ENCODE measurements around the gene PHAX. TPM values are rescaled to one million over a fixed set of nuclear protein-coding genes. Genes with fewer than 3 reads are reported as not detected.

Gene PHAX
- total RNA-seq, 4 donors from 2014 or later, result 57.3 to 83.4 (median 68.2) TPM

DNA sequence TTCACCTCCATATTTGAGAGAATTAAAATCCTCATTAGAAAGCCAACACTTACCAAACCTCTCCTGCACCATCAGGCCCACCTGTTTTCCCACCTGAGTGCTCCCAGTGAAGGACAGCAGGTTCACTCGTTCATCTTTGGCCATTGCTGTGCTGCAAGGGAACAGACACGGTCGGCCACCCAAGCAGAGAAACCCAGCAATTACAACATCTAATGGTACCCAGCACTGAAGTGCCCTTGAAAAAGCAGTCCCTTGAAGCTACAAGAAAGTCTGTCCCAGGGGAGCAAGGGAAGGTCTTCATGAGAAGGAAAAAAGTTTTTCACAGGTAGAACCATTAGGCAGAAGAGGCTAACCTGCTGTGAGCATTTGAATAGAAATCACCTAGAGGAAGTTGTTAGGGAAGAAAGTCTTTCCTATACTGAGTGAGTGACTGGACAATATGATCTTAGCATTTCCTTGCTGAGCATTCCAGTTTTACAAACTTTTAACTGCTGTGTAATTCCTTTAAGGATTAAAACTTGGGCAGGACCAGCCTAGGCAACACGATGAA, 32.5 kb upstream of the PHAX start:
- H3K9me3 ChIP-seq, result no peaks in the 10 kb centered on the region
- WGBS, 2 donors (ENCODE audit: low coverage in 1 of 2), result 92 to 100% methylated on average over 2 to 3 of the region's 4 CpGs
- H3K36me3 ChIP-seq, result peaks cover 3 to 86% of the 10 kb centered on the region in 2 donors
- TF ChIP-seq CTCF (IDR thresholded peaks at IDR 0.05) (no peak), POLR2AphosphoS5 (IDR thresholded peaks at IDR 0.05) (no peak), POLR2A (IDR thresholded peaks at IDR 0.05) (no peak), EP300 (IDR thresholded peaks at IDR 0.05) (no peak)
- no peaks in the 10 kb centered on the region for H3K27me3 ChIP-seq
- ATAC-seq, result no peak
- no peaks in the 10 kb centered on the region for H3K4me1 ChIP-seq
- no peak overlapping the region for H3K27ac ChIP-seq
- no peak overlapping the region for H3K4me3 ChIP-seq

- no peak for ATAC-seq
- H3K27me3 ChIP-seq, result no peaks in the 10 kb centered on the region
- TF ChIP-seq POLR2AphosphoS5 (IDR thresholded peaks at IDR 0.05) (no peak), EP300 (IDR thresholded peaks at IDR 0.05) (no peak), POLR2A (IDR thresholded peaks at IDR 0.05) (no peak), CTCF (IDR thresholded peaks at IDR 0.05) (no peak)
- H3K27ac ChIP-seq, result no peak overlapping the region
- no peak overlapping the region for H3K4me3 ChIP-seq
- H3K36me3 ChIP-seq, result peaks cover 3 to 89% of the 10 kb centered on the region in 2 donors
- no peaks in the 10 kb centered on the region for H3K4me1 ChIP-seq
- no peaks in the 10 kb centered on the region for H3K9me3 ChIP-seq
- 79 to 89% methylated on average over 3 to 8 of the region's 10 CpGs for WGBS, 2 donors (ENCODE audit: low coverage in 1 of 2)
These were observed 25.1 kb upstream of the PHAX start for GRCh38 chr5:126575644-126576043.

- no peaks in the 10 kb centered on the region for H3K9me3 ChIP-seq
- WGBS, 2 donors (ENCODE audit: low coverage in 1 of 2), result 76 to 78% methylated on average over 4 to 5 of the region's 5 CpGs
- no peak overlapping the region for H3K4me3 ChIP-seq
- H3K4me1 ChIP-seq, result no peaks in the 10 kb centered on the region
- no peak overlapping the region for H3K27ac ChIP-seq
- no peak for TF ChIP-seq POLR2AphosphoS5 (IDR thresholded peaks at IDR 0.05)
- TF ChIP-seq POLR2A (IDR thresholded peaks at IDR 0.05), result no peak
- TF ChIP-seq EP300 (IDR thresholded peaks at IDR 0.05), result no peak
- TF ChIP-seq CTCF (IDR thresholded peaks at IDR 0.05), result no peak
- peaks cover 3 to 94% of the 10 kb centered on the region in 2 donors for H3K36me3 ChIP-seq
- H3K27me3 ChIP-seq, result no peaks in the 10 kb centered on the region
- no peak for ATAC-seq
These were observed 23.8 kb upstream of the PHAX start for GRCh38 chr5:126576974-126577373.

GRCh38 chr5:126577415-126577814, 23.3 kb upstream of the PHAX start:
- no peaks in the 10 kb centered on the region for H3K4me1 ChIP-seq
- TF ChIP-seq POLR2AphosphoS5 (IDR thresholded peaks at IDR 0.05) (no peak), CTCF (IDR thresholded peaks at IDR 0.05) (no peak)
- H3K9me3 ChIP-seq, result no peaks in the 10 kb centered on the region
- no peak overlapping the region for H3K27ac ChIP-seq
- no peak for ATAC-seq
- no peaks in the 10 kb centered on the region for H3K27me3 ChIP-seq
- H3K4me3 ChIP-seq, result no peak overlapping the region
- peaks cover 3 to 94% of the 10 kb centered on the region in 2 donors for H3K36me3 ChIP-seq
- 94 to 100% methylated on average over 1 to 5 of the region's 5 CpGs for WGBS, 2 donors (ENCODE audit: low coverage in 1 of 2)

DNA sequence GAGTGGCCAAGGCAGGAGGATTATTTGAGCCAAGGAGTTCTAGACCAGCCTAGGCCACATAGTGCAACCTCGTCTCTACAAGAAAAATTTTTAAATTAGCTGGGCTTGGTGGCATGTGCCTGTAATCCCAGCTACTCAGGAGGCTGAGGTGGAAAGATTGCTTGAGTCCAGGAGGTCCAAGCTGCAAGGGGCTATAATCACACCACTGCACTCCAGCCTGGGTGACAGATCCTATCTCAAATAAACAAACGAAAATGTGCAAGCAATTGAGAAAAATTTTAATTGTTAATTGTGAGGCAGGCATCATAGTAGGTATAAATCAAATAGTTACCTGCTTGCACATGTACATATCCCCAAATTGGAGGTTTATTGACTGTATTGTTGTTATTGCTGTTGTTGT, 21.0 kb upstream of the PHAX start:
- Histone ChIP-seq H3K27ac (no peak overlapping the region), H3K9me3 (no peaks in the 10 kb centered on the region), H3K4me3 (no peak overlapping the region), H3K27me3 (no peaks in the 10 kb centered on the region), H3K36me3 (peaks cover 0 to 97% of the 10 kb centered on the region in 2 donors), H3K4me1 (no peaks in the 10 kb centered on the region)
- 83 to 84% methylated on average over 2 of the region's 2 CpGs for WGBS, 2 donors (ENCODE audit: low coverage in 1 of 2)
- TF ChIP-seq EP300 (IDR thresholded peaks at IDR 0.05), result no peak
- no peak for ATAC-seq

All from gastroesophageal sphincter (tissue), 4 donors.